HepG2 (cell line): ENCODE data around the gene GALNT1. TPM values are rescaled to one million over a fixed set of nuclear protein-coding genes. Genes with fewer than 3 reads are reported as not detected.

Source experiments
- ATAC-seq: fragments of 200-7000 bp; cut with Tn5 transposase; 3 replicates; pipeline ENCODE4 v1.9.1; 2020; ENCODE audit warnings: mild to moderate bottlenecking, moderate library complexity
- BruUV-seq: library from RNA; stranded (reverse); fragments of 400-500 nt; replicated peaks from 2 replicates; lab custom pipeline; 2021; lab: Mats Ljungman, UMichigan
- CTCF ChIA-PET: fragments of 300-600 bp; formaldehyde crosslinking; extraction: SDS; loops from one replicate; lab custom pipeline; 2021; ENCODE audit warnings: low total read pairs, inconsistent platforms, low intra/inter-chr PET ratio; lab: Yijun Ruan, JAX
- POLR2A ChIA-PET: fragments of 350-600 bp; sonication (Branson Sonifier 250); formaldehyde crosslinking; loops from one replicate; lab custom pipeline; 2020; ENCODE audit warnings: antibody characterized with exemption, inconsistent platforms; lab: Yijun Ruan, JAX
- DNase-seq: peaks from one replicate; pipeline ENCODE4 v3.0.0-alpha.2; 2015; ENCODE audit warnings: low spot score
- FAIRE-seq: peaks from 3 replicates; lab custom pipeline; 2011; peaks lifted over from hg19 to GRCh38; lab: Jason Lieb, UNC
- H2AFZ ChIP-seq: one replicate; pipeline ENCODE4 v1.6.1; 2011; ENCODE audit warnings: low read length, inconsistent platforms
- H3K27ac ChIP-seq: fragments of 300-600 bp; 3 replicates; pipeline ENCODE4 v1.8.0; 2011; ENCODE audit warnings: mixed run types, mild to moderate bottlenecking, mixed read lengths, low read length, inconsistent platforms; ENCODE audit not compliant: insufficient read depth; ENCODE audit errors: extremely low read length
- H3K27me3 ChIP-seq, 2 experiments: fragments of 200-600 bp in 1 of 2; 2 replicates in 1 of 2; 3 replicates in 1 of 2; pipeline versions ENCODE4 v1.6.0 to v1.8.0; 2011; ENCODE audit warnings: low read length in 2 of 2, mild to moderate bottlenecking in 2 of 2, moderate library complexity in 2 of 2, inconsistent platforms in 1 of 2; ENCODE audit not compliant: insufficient read depth in 2 of 2, control insufficient read depth in 1 of 2
- H3K36me3 ChIP-seq, 2 experiments: fragments of 200-600 bp in 1 of 2; replicated peaks in 1 of 2; 2 replicates in 1 of 2; 3 replicates in 1 of 2; pipeline versions ENCODE4 v1.5.1 to v1.8.0; 2011; ENCODE audit warnings: low read length in 2 of 2, inconsistent platforms in 1 of 2; ENCODE audit not compliant: insufficient read depth in 2 of 2, control insufficient read depth in 1 of 2
- H3K4me1 ChIP-seq: 2 replicates; pipeline ENCODE4 v1.5.1; 2012; ENCODE audit warnings: low read length, inconsistent platforms; ENCODE audit not compliant: insufficient read depth
- H3K4me2 ChIP-seq: 2 replicates; pipeline ENCODE4 v1.6.0; 2011; ENCODE audit warnings: low read depth, low read length, inconsistent platforms
- H3K4me3 ChIP-seq, 3 experiments: fragments of 200-600 bp in 1 of 3; sonication (generic), shearing (Covaris generic) in 1 of 3; replicated peaks in 1 of 3; 2 replicates each; pipeline ENCODE4 v1.5.1; 2011 to 2016; ENCODE audit warnings: low read length in 3 of 3, inconsistent platforms in 2 of 3, low read depth in 2 of 3, mild to moderate bottlenecking in 2 of 3, control low read depth in 1 of 3, mixed read lengths in 1 of 3; ENCODE audit not compliant: insufficient read depth in 1 of 3
- H3K79me2 ChIP-seq: one replicate; pipeline ENCODE4 v1.6.1; 2011; ENCODE audit warnings: low read length, inconsistent platforms; ENCODE audit not compliant: insufficient read depth
- H3K9ac ChIP-seq: 2 replicates; pipeline ENCODE4 v1.6.0; 2011; ENCODE audit warnings: mild to moderate bottlenecking, low read depth, low read length, inconsistent platforms; ENCODE audit not compliant: insufficient read depth
- H3K9me3 ChIP-seq: 2 replicates; pipeline ENCODE4 v1.5.1; 2012; ENCODE audit warnings: mild to moderate bottlenecking, low read length
- H4K20me1 ChIP-seq: 2 replicates; pipeline ENCODE4 v1.6.0; 2011; ENCODE audit warnings: inconsistent platforms, mild to moderate bottlenecking, low read length, moderate library complexity; ENCODE audit not compliant: insufficient read depth
- CEBPG ChIP-seq: IDR thresholded peaks from 2 replicates; pipeline ENCODE4 v1.6.1; 2016
- ERF ChIP-seq: IDR thresholded peaks from 2 replicates; pipeline ENCODE4 v1.6.1; 2018; ENCODE audit warnings: missing biosample characterization, missing genetic modification reagents
- FOXK1 ChIP-seq: sonication (generic); formaldehyde crosslinking; IDR thresholded peaks from 2 replicates; pipeline ENCODE4 v1.4.0; 2020; ENCODE audit warnings: low read depth, missing genetic modification reagents, borderline replicate concordance
- FOXK2 ChIP-seq: fragments of 450-650 bp; IDR thresholded peaks from 2 replicates; pipeline ENCODE4 v1.6.1; 2016
- GATAD2A ChIP-seq: IDR thresholded peaks from 2 replicates; pipeline ENCODE4 v1.6.1; 2016
- KLF6 ChIP-seq: IDR thresholded peaks from 2 replicates; pipeline ENCODE4 v1.8.0; 2016; ENCODE audit warnings: missing biosample characterization, missing genetic modification reagents
- MBD4 ChIP-seq: IDR thresholded peaks from 2 replicates; pipeline ENCODE4 v1.6.1; 2012; ENCODE audit warnings: low read length, inconsistent platforms, borderline replicate concordance
- NR2F6 ChIP-seq, 2 experiments: IDR thresholded peaks; 2 replicates each; pipeline ENCODE4 v1.6.1; 2016; ENCODE audit warnings: antibody characterized with exemption in 1 of 2, mild to moderate bottlenecking in 1 of 2
- PPARG ChIP-seq: conservative IDR thresholded peaks from 2 replicates; pipeline ENCODE4 v1.6.1; 2016; ENCODE audit warnings: missing biosample characterization, missing genetic modification reagents
- SRSF1 ChIP-seq: fragments of 200-400 bp; formaldehyde crosslinking; optimal IDR thresholded peaks from 2 replicates; pipeline ENCODE3; 2017; ENCODE audit warnings: mild to moderate bottlenecking, low read depth, low read length, moderate library complexity
- TCF7 ChIP-seq: sonication (generic); IDR thresholded peaks from 2 replicates; pipeline ENCODE4 v1.6.1; 2016; ENCODE audit warnings: antibody characterized with exemption, low read depth
- TGIF2 ChIP-seq: IDR thresholded peaks from 2 replicates; pipeline ENCODE4 v1.6.1; 2016; ENCODE audit warnings: control low read depth, missing compliant biosample characterization
- ZIK1 ChIP-seq: sonication (generic); formaldehyde crosslinking; IDR thresholded peaks from 2 replicates; pipeline ENCODE4 v1.5.0; 2020; ENCODE audit warnings: mild to moderate bottlenecking, low read depth, missing genetic modification reagents, borderline replicate concordance
- ZKSCAN5 ChIP-seq: sonication (generic); formaldehyde crosslinking; IDR thresholded peaks from 2 replicates; pipeline ENCODE4 v1.5.1; 2020; ENCODE audit warnings: mild to moderate bottlenecking, missing genetic modification reagents
- ZNF180 ChIP-seq: sonication (generic); formaldehyde crosslinking; IDR thresholded peaks from 2 replicates; pipeline ENCODE4 v1.4.0; 2020; ENCODE audit warnings: low read depth, missing genetic modification reagents, borderline replicate concordance
- ZNF605 ChIP-seq: sonication (generic); formaldehyde crosslinking; IDR thresholded peaks from 2 replicates; pipeline ENCODE4 v1.8.0; 2022; ENCODE audit warnings: mild to moderate bottlenecking, missing genetic modification reagents
- ZNF772 ChIP-seq: sonication (generic); formaldehyde crosslinking; IDR thresholded peaks from 2 replicates; pipeline ENCODE4 v1.5.0; 2020; ENCODE audit warnings: mild to moderate bottlenecking, missing genetic modification reagents
- in situ Hi-C: cut with HindIII; loops from 2 replicates; pipeline ENCODE4 v1.10.0; 2017; ENCODE audit warnings: low pct_unique_long_range_greater_than_20kb; ENCODE audit not compliant: extremely low pct_ligation_motif_present
- intact Hi-C: fragments of 100-400 bp; cut with micrococcal nuclease; formaldehyde crosslinking; loops from one replicate; pipeline ENCODE4 v1.10.0; 2022; ENCODE audit not compliant: unreplicated experiment
- polyA plus RNA-seq, 8 experiments: library from polyadenylated mRNA; depleted of rRNA in 3 of 8; stranded (reverse) in 7 of 8; unstranded in 1 of 8; fragments of >200 nt; fragmentation: Illumina TruSeq in 4 of 8; extraction: Trizol in 4 of 8; gene quantifications; 2 replicates each; pipeline versions ENCODE4 v1.2.1 to v1.2.3, GENCODE V29; 2011 to 2016; ENCODE audit warnings: low read depth in 4 of 8, missing spikeins in 1 of 8, mixed read lengths in 1 of 8; ENCODE audit not compliant: insufficient read depth in 1 of 8
- total RNA-seq, 5 experiments: library from RNA; depleted of rRNA; stranded (reverse); fragments of >200 nt; fragmentation: Illumina TruSeq; extraction: Trizol; gene quantifications; 2 replicates each; pipeline ENCODE4 v1.2.3, GENCODE V29; 2016; ENCODE audit warnings: low read depth in 1 of 5
- TF ChIP-seq, protein P1 (sequence below): sonication (generic); formaldehyde crosslinking; IDR thresholded peaks from 2 replicates; pipeline ENCODE4 v1.4.0; 2020; ENCODE audit warnings: mild to moderate bottlenecking, missing genetic modification reagents
- TF ChIP-seq, protein P2 (sequence below): conservative IDR thresholded peaks from 2 replicates; pipeline ENCODE4 v1.6.1; 2018; ENCODE audit warnings: missing genetic modification reagents
- TF ChIP-seq, protein P3 (sequence below): sonication (generic); formaldehyde crosslinking; IDR thresholded peaks from 2 replicates; pipeline ENCODE4 v1.4.0; 2020; ENCODE audit warnings: missing genetic modification reagents

GALNT1 gene
- total and polyA plus RNA-seq, 2 of the 13 experiments (the other 11 are each of a cell fraction or from before 2014, with no cell fraction given), result 41.1 to 100 TPM

DNA sequence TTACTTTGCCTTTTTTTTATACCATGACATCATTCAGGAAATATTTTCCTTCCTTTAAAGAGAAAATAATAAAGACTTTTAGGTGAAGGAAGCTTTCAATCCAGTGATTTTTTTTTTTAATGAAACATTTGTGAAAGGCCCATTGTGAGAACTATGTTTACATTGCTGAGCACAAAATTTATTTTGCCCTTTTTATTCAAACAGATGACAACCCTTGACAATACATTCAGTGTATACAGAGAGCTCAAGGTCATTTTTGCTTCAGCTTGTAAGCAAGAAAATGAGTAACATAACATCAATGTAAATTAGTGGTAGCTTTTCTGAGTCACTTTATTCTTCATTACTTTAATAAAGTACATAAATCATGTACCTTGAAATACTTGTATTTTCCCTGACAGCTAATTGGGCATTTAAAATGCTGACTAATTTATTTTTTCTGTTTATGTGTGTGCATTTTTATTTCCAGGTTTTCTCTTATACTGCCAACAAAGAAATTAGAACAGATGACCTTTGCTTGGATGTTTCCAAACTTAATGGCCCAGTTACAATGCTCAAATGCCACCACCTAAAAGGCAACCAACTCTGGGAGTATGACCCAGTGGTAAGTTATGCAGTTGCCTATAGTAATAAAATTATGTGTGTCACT lies 121.6 kb downstream of the GALNT1 start:
- in situ Hi-C loops, result no loop called here
- Histone ChIP-seq H3K4me2 (peak overlapping the region; percentile 57), H3K27me3 (no peaks in the 10 kb centered on the region), H3K27ac (peak overlapping the region; percentile 78), H3K9ac (peak overlapping the region; percentile 40), H4K20me1 (no peaks in the 10 kb centered on the region), H3K4me3 (no peak overlapping the region; a peak in 1 of 6 replicates), H3K4me1 (peaks cover 51% of the 10 kb centered on the region), H3K36me3 (peaks cover 1 to 12% of the 10 kb centered on the region in 2 experiments; a peak in 4 of 5 replicates), H2AFZ (no peak overlapping the region), H3K79me2 (no peaks in the 10 kb centered on the region), H3K9me3 (no peaks in the 10 kb centered on the region)
- intact Hi-C loops, result loop anchor here (5.0 kb wide), 1 partner anchor 206 kb away; the partner anchor contains the start of gene INO80C
- POLR2A ChIA-PET, result interaction anchor here (0.9 kb wide), 2 partner anchors 11 to 13 kb away, joined by 4 to 5 read pairs; no protein-coding TSS in a partner anchor
- FAIRE-seq, result peak; percentile 48
- BruUV-seq, result no TSS peak
- CTCF ChIA-PET, result no interaction called here
- DNase-seq, result peak; percentile 94
- ATAC-seq, result peak; percentile 92
- TF ChIP-seq PPARG (CRISPR knock-in tag) (peak; percentile 50), CEBPG (CRISPR knock-in tag) (no peak), SRSF1 (no peak), KLF6 (CRISPR knock-in tag) (peak; percentile 22; the same call in 1 of the 2 replicates), NR2F6 (IDR thresholded peaks at IDR 0.05) (peak; percentile 56), NR2F6 (CRISPR knock-in tag; IDR thresholded peaks at IDR 0.05) (peak; percentile 58), ZNF605 (CRISPR knock-in tag) (no peak), ERF (CRISPR knock-in tag) (no peak), ZIK1 (no peak), GATAD2A (CRISPR knock-in tag) (peak; percentile 72), TGIF2 (CRISPR knock-in tag) (no peak), ZKSCAN5 (no peak), FOXK1 (CRISPR knock-in tag) (peak; percentile 42; the same call in 1 of the 2 replicates), ZNF180 (no peak), FOXK2 (no peak), TCF7 (peak; percentile 34; the same call in 1 of the 2 replicates), MBD4 (0 out of 2 replicates have a peak, but pooled peaks have one; percentile 46), ZNF772 (no peak)
- TF ChIP-seq, protein P1, sequence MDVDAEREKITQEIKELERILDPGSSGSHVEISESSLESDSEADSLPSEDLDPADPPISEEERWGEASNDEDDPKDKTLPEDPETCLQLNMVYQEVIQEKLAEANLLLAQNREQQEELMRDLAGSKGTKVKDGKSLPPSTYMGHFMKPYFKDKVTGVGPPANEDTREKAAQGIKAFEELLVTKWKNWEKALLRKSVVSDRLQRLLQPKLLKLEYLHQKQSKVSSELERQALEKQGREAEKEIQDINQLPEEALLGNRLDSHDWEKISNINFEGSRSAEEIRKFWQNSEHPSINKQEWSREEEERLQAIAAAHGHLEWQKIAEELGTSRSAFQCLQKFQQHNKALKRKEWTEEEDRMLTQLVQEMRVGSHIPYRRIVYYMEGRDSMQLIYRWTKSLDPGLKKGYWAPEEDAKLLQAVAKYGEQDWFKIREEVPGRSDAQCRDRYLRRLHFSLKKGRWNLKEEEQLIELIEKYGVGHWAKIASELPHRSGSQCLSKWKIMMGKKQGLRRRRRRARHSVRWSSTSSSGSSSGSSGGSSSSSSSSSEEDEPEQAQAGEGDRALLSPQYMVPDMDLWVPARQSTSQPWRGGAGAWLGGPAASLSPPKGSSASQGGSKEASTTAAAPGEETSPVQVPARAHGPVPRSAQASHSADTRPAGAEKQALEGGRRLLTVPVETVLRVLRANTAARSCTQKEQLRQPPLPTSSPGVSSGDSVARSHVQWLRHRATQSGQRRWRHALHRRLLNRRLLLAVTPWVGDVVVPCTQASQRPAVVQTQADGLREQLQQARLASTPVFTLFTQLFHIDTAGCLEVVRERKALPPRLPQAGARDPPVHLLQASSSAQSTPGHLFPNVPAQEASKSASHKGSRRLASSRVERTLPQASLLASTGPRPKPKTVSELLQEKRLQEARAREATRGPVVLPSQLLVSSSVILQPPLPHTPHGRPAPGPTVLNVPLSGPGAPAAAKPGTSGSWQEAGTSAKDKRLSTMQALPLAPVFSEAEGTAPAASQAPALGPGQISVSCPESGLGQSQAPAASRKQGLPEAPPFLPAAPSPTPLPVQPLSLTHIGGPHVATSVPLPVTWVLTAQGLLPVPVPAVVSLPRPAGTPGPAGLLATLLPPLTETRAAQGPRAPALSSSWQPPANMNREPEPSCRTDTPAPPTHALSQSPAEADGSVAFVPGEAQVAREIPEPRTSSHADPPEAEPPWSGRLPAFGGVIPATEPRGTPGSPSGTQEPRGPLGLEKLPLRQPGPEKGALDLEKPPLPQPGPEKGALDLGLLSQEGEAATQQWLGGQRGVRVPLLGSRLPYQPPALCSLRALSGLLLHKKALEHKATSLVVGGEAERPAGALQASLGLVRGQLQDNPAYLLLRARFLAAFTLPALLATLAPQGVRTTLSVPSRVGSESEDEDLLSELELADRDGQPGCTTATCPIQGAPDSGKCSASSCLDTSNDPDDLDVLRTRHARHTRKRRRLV (CRISPR knock-in tag), result no peak
- TF ChIP-seq, protein P2, sequence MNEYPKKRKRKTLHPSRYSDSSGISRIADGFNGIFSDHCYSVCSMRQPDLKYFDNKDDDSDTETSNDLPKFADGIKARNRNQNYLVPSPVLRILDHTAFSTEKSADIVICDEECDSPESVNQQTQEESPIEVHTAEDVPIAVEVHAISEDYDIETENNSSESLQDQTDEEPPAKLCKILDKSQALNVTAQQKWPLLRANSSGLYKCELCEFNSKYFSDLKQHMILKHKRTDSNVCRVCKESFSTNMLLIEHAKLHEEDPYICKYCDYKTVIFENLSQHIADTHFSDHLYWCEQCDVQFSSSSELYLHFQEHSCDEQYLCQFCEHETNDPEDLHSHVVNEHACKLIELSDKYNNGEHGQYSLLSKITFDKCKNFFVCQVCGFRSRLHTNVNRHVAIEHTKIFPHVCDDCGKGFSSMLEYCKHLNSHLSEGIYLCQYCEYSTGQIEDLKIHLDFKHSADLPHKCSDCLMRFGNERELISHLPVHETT (CRISPR knock-in tag), result no peak
- TF ChIP-seq, protein P3, sequence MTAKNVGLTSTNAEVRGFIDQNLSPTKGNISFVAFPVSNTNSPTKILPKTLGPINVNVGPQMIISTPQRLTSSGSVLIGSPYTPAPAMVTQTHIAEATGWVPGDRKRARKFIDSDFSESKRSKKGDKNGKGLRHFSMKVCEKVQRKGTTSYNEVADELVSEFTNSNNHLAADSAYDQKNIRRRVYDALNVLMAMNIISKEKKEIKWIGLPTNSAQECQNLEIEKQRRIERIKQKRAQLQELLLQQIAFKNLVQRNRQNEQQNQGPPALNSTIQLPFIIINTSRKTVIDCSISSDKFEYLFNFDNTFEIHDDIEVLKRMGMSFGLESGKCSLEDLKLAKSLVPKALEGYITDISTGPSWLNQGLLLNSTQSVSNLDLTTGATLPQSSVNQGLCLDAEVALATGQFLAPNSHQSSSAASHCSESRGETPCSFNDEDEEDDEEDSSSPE, result no peak
